Type B pancreatic cell (in vitro differentiated cells): ENCODE results near the gene RUNX1. TPM values are rescaled to one million over a fixed set of nuclear protein-coding genes. Genes with fewer than 3 reads are reported as not detected.
A peak's percentile ranks its signal among the peaks of the same experiment; 100 is the strongest.

ENCODE experiments used
- DNase-seq: peaks from one replicate; pipeline ENCODE4 v3.0.0; 2021; ENCODE audit warnings: mixed read lengths; ENCODE audit not compliant: unreplicated experiment; ENCODE audit errors: extremely low spot score
- H3K27ac Mint-ChIP-seq: 2 replicates; pipeline ENCODE4 v1.8.0; 2021; ENCODE audit warnings: mild to moderate bottlenecking, mixed read lengths
- H3K27me3 Mint-ChIP-seq: 2 replicates; pipeline ENCODE4 v1.8.0; 2021; ENCODE audit warnings: mixed read lengths
- H3K36me3 Mint-ChIP-seq: 2 replicates; pipeline ENCODE4 v1.8.0; 2021; ENCODE audit warnings: mixed read lengths
- H3K4me1 Mint-ChIP-seq: one replicate; pipeline ENCODE4 v1.8.0; 2021; ENCODE audit warnings: mixed read lengths; ENCODE audit not compliant: unreplicated experiment
- H3K4me3 Mint-ChIP-seq: 2 replicates; pipeline ENCODE4 v1.8.0; 2021; ENCODE audit warnings: mild to moderate bottlenecking, mixed read lengths
- H3K9me3 Mint-ChIP-seq: 2 replicates; pipeline ENCODE4 v1.8.0; 2021; ENCODE audit warnings: mixed read lengths
- total RNA-seq: library from RNA; stranded (reverse); gene quantifications from 2 replicates; pipeline ENCODE4 v1.2.1, GENCODE V29; 2021; ENCODE audit warnings: low replicate concordance
- TF ChIP-seq, protein P1 (sequence below): fragments of 200-600 bp; sonication (generic); conservative IDR thresholded peaks from 2 replicates; pipeline ENCODE4 v1.5.0; 2021; ENCODE audit warnings: antibody characterized with exemption, mild to moderate bottlenecking

RUNX1 gene
- total RNA-seq, 1 donor from 2014 or later: 11.9 TPM

DNA sequence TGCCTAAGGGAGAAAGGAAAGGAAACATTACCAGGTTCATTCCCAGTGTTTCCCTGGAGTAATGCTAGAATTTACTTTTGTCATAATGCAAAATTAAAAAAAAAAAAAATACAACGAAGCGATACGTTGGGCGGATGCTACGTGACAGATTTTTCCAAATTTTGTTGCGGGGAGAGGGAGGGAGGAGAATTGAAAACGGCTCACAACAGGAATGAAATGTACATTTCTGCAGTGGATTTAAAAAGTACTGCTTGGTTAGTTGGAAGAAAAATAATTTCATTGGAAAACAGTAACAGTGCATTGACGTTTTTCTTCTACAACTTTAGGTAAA is 157.5 kb downstream of the RUNX1 start:
- Mint-ChIP-seq H3K27ac (peak overlapping the region; percentile 39), H3K4me3 (peak overlapping the region; percentile 76), H3K36me3 (no peaks in the 10 kb centered on the region), H3K27me3 (peaks cover 73% of the 10 kb centered on the region), H3K4me1 (peaks cover 10% of the 10 kb centered on the region), H3K9me3 (peaks cover 5% of the 10 kb centered on the region)
- TF ChIP-seq, protein P1, sequence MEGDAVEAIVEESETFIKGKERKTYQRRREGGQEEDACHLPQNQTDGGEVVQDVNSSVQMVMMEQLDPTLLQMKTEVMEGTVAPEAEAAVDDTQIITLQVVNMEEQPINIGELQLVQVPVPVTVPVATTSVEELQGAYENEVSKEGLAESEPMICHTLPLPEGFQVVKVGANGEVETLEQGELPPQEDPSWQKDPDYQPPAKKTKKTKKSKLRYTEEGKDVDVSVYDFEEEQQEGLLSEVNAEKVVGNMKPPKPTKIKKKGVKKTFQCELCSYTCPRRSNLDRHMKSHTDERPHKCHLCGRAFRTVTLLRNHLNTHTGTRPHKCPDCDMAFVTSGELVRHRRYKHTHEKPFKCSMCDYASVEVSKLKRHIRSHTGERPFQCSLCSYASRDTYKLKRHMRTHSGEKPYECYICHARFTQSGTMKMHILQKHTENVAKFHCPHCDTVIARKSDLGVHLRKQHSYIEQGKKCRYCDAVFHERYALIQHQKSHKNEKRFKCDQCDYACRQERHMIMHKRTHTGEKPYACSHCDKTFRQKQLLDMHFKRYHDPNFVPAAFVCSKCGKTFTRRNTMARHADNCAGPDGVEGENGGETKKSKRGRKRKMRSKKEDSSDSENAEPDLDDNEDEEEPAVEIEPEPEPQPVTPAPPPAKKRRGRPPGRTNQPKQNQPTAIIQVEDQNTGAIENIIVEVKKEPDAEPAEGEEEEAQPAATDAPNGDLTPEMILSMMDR: peak; percentile 58
- DNase-seq: no peak

DNA sequence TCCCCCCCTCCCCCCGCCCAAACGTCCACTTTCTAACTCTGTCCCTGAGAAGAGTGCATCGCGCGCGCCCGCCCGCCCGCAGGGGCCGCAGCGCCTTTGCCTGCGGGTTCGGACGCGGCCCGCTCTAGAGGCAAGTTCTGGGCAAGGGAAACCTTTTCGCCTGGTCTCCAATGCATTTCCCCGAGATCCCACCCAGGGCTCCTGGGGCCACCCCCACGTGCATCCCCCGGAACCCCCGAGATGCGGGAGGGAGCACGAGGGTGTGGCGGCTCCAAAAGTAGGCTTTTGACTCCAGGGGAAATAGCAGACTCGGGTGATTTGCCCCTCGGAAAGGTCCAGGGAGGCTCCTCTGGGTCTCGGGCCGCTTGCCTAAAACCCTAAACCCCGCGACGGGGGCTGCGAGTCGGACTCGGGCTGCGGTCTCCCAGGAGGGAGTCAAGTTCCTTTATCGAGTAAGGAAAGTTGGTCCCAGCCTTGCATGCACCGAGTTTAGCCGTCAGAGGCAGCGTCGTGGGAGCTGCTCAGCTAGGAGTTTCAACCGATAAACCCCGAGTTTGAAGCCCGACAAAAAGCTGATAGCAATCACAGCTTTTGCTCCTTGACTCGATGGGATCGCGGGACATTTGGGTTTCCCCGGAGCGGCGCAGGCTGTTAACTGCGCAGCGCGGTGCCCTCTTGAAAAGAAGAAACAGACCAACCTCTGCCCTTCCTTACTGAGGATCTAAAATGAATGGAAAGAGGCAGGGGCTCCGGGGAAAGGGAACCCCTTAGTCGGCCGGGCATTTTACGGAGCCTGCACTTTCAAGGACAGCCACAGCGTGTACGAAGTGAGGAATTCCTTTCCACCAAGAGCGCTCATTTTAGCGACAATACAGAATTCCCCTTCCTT is 158.1 kb downstream of the RUNX1 start:
- H3K4me3 Mint-ChIP-seq: peak overlapping the region; percentile 76
- H3K27me3 Mint-ChIP-seq: peaks cover 75% of the 10 kb centered on the region
- H3K4me1 Mint-ChIP-seq: peaks cover 13% of the 10 kb centered on the region
- peak overlapping the region; percentile 39 for H3K27ac Mint-ChIP-seq
- no peaks in the 10 kb centered on the region for H3K36me3 Mint-ChIP-seq
- no peak for DNase-seq
- TF ChIP-seq, protein P1: no peak
- H3K9me3 Mint-ChIP-seq: peaks cover 1% of the 10 kb centered on the region

DNA sequence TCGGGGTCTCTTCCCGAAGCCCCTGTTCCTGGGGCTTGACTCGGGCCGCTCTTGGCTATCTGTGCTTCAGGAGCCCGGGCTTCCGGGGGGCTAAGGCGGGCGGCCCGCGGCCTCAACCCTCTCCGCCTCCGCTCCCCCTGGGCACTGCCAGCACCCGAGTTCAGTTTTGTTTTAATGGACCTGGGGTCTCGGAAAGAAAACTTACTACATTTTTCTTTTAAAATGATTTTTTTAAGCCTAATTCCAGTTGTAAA is 158.7 kb downstream of the RUNX1 start:
- H3K36me3 Mint-ChIP-seq: no peaks in the 10 kb centered on the region
- peaks cover 75% of the 10 kb centered on the region for H3K27me3 Mint-ChIP-seq
- no peak overlapping the region for H3K27ac Mint-ChIP-seq
- TF ChIP-seq, protein P1: no peak
- H3K4me3 Mint-ChIP-seq: no peak overlapping the region
- H3K9me3 Mint-ChIP-seq: no peaks in the 10 kb centered on the region
- DNase-seq: no peak
- H3K4me1 Mint-ChIP-seq: peaks cover 17% of the 10 kb centered on the region

DNA sequence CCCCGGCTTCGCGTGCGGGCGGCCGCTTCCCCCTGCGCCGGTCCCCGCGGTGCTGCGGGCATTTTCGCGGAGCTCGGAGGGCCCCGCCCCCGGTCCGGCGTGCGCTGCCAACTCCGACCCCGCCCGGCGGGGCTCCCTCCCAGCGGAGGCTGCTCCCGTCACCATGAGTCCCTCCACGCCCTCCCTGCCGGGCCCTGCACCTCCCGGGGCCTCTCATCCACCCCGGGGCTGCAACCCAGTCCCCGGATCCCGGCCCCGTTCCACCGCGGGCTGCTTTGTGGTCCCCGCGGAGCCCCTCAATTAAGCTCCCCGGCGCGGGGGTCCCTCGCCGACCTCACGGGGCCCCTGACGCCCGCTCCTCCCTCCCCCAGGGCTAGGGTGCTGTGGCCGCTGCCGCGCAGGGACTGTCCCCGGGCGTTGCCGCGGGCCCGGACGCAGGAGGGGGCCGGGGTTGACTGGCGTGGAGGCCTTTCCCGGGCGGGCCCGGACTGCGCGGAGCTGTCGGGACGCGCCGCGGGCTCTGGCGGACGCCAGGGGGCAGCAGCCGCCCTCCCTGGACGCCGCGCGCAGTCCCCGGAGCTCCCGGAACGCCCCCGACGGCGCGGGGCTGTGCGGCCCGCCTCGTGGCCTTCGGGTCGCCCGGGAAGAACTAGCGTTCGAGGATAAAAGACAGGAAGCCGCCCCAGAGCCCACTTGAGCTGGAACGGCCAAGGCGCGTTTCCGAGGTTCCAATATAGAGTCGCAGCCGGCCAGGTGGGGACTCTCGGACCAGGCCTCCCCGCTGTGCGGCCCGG is 159.2 kb downstream of the RUNX1 start:
- Mint-ChIP-seq H3K4me3 (peak overlapping the region; percentile 45), H3K4me1 (peaks cover 17% of the 10 kb centered on the region), H3K27ac (no peak overlapping the region), H3K9me3 (no peaks in the 10 kb centered on the region), H3K27me3 (peaks cover 74% of the 10 kb centered on the region), H3K36me3 (no peaks in the 10 kb centered on the region)
- peak; percentile 85 for DNase-seq
- TF ChIP-seq, protein P1: peak; percentile 95

DNA sequence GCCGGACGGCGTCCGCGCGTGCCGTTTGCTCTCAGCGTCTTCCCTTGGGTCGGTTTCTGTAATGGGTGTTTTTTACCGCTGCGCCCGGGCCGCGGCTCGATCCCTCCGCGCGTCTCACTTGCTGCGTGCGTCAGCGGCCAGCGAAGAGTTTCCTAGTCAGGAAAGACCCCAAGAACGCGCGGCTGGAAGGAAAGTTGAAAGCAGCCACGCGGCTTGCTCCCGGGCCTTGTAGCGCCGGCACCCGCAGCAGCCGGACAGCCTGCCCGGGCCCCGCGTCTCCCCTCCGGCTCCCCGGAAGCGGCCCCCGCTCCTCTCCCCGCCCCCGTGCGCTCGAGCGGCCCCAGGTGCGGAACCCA is 159.8 kb downstream of the RUNX1 start:
- TF ChIP-seq, protein P1: no peak
- Mint-ChIP-seq H3K9me3 (no peaks in the 10 kb centered on the region), H3K27me3 (peaks cover 72% of the 10 kb centered on the region), H3K36me3 (no peaks in the 10 kb centered on the region), H3K4me3 (peak overlapping the region; percentile 94), H3K27ac (peak overlapping the region; percentile 93), H3K4me1 (peaks cover 17% of the 10 kb centered on the region)
- peak; percentile 78 for DNase-seq
